Neural cell (in vitro differentiated cells): Measurements from ENCODE around the gene CR1.
"Not testable (repeated sequence)": the region's sequence is repeated elsewhere in the genome, so short reads cannot be mapped to it uniquely, and the experiment has no call there.

Experiments
- CTCF ChIP-seq: fragments of 450-650 bp; IDR thresholded peaks from 2 replicates; pipeline ENCODE4 v1.5.1; 2014; ENCODE audit warnings: antibody characterized with exemption, mild to moderate bottlenecking, moderate library complexity; ENCODE audit not compliant: poor library complexity, severe bottlenecking
- EP300 ChIP-seq: fragments of 450-650 bp; conservative IDR thresholded peaks from 2 replicates; pipeline ENCODE4 v1.6.1; 2014; ENCODE audit warnings: antibody characterized with exemption, mild to moderate bottlenecking, moderate library complexity; ENCODE audit not compliant: poor library complexity, severe bottlenecking
- SMC3 ChIP-seq: fragments of 450-650 bp; conservative IDR thresholded peaks from 2 replicates; pipeline ENCODE4 v1.6.1; 2014; ENCODE audit warnings: antibody characterized with exemption, mild to moderate bottlenecking, moderate library complexity; ENCODE audit not compliant: poor library complexity

- TF ChIP-seq CTCF, SMC3, EP300: not testable (repeated sequence)
Observed at GRCh38 chr1:207633699-207634289, 137.8 kb downstream of the CR1 start.
